ENCODE results near the gene L1CAM.

Gene L1CAM

GRCh38 chrX:153885968-153886903, at the start of gene L1CAM:
TSS of gene L1CAM (minus strand) at chrX:153886173. CDS start at chrX:153875836, 10,337 bp downstream.
- no peak for DNase-seq (ENCODE audit: low read depth in 2 of 2)

- no peak for DNase-seq (ENCODE audit: low read depth in 2 of 2)
These were observed 49.4 kb upstream of the L1CAM start for GRCh38 chrX:153935326-153935851.

DNA sequence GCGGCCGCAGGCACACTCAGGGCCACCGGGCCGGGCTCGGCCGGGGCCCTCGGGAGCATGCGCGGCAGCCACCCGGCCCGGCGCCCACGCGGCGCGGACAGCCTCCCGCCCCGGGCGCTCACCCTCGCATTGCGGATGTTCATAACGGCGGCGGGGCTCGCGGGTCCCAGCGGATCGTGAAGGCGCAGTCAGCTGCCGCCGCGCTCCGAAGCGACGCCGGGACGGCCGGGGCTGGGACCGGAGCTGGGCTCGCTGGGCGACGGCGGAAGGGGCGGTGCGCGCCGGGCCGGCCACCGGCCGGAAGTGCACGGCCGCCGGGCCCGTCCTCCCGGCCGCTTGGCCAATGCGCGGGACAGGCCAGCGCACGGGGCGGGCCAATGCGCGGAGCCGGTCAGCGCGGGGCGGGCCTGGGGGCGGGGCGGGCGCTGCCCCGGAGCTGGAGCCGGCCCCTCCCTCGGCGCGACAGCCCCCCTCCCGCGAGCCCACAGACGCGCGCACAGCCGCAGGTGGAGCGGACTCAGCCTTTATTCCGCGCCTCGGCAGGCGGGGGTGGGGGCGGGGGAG, 48.9 kb upstream of the L1CAM start, which contains the start of gene NAA10:
Gene NAA10 (minus strand): TSS at position 276 of the 564 bp plus-strand sequence. CDS start 133 bp downstream, at position 143.
- peak in 1 of 2 donors; percentile 34 for DNase-seq (ENCODE audit: low read depth in 2 of 2)

DNA sequence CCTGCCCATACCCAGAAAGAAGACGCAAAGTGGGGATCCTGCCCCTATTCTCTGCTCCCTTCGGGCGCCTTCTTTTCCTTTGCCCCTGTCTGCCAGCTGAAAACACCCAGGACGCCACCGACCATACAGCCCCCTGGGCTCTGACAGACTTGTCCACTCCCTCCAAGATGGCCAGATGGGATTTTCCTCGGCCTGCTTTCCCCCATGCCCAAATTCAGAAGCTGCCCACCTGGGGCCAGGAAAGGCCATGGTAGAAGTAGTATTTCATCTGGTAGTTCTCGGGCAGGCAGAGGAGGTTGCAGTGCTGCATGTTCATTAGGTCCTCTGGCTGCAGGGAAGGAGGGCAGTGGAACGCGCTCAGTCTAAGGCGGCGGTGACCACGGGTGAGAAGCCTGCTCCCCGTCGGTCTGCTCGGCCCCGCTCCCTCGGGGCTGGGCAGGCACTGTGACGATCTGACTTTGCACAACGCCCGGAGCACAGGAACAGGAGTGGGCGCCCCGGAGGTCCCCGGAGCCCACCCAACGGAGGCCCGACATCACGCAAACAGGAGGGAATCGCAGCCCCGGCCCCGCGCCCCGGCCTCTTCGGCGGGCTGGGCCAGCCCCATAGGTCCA, 48.3 kb upstream of the L1CAM start:
- DNase-seq (ENCODE audit: low read depth in 2 of 2): no peak

DNA sequence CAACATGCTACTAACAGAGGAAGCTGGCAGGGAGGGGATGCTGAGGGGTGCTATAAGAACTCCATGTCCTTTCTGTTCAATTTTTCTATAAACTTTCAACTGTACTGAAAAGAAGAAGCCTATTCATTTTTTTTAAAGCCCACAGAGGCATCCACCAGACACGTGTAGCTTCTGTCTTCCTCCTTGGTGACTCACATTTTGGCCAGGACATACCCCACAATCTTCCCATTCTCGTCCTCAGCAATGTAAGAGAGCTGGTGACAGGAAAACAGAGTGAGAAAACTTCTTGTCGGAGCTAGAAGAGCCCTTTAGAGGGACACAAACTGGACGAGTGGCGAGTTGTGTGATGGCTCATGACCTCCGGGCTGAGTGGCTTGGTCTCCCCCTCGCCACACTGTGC, 47.8 kb upstream of the L1CAM start:
- DNase-seq (ENCODE audit: low read depth in 2 of 2): no peak

DNA sequence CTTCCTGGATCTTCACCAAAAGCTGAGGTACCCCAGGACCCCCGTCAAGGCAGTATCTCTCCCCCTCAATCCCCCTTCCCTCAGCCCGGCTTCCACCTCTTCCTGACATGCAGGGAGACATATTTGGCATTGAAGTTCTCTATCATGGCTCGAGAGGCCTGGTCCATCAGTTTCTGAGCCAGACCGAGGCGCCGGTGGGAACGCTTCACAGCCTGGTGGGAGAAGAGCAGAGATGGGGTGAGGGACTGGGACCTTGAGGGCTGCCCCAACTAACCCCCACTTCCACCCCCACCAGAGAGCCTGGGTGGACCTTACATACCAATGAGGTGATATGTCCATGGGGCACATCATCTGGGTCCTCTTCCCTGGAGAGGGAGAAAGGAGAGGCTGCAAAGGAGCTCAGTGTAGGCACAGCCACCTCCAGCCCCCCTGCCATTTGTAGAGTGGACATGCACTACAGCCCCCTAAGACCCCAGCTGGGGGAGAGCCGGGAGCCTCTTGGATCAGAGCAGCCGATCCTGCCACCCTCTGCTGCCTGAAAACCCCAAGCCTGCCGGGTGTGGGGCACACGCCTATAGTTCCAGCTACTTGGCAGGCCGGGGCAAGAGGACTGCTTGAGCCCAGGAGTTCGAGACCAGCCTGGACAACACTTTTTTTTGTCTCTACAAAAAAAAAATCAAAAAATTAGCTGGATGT, 46.4 kb upstream of the L1CAM start:
- DNase-seq (ENCODE audit: low read depth in 2 of 2): no peak

DNA sequence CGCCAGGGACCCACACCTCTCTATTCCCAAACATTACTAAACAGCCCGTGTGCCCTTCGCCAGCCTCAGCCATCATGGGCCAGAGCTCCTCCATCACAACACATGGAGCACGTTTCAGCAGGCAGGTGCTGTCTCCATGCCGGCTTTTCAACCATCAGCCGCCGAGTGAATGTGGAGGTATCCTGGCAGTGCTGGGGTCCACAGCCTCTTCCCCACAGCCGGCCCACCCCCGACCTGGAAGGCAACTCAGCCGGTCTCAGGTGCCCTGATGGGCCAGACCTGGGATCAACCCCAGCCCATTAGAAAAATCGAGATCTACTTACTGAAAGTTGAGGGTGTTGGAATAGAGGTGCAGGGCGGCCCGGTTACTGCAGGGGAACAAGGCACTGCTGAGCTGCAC, 45.8 kb upstream of the L1CAM start:
- no peak for DNase-seq (ENCODE audit: low read depth in 2 of 2)

DNA sequence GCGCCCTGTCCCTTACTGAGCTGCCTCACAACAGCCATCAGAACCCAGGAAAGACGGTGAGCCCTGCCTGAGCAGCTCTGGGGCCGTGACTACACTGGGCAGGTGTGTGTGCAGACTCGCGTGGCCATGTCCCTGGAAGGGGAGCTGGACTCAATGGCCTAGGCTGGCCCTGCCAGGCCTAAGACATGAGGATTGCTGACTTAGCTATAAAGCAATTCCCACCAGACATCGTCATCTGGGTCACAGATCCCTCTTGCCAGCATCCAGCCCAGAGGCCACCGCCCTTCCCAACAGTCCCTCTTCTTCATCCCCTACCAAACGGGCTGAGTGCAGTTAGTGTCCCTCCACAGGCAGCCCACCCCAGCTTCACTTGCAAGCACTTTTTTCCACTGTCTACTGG, 45.2 kb upstream of the L1CAM start:
- DNase-seq (ENCODE audit: low read depth in 2 of 2): no peak

DNA sequence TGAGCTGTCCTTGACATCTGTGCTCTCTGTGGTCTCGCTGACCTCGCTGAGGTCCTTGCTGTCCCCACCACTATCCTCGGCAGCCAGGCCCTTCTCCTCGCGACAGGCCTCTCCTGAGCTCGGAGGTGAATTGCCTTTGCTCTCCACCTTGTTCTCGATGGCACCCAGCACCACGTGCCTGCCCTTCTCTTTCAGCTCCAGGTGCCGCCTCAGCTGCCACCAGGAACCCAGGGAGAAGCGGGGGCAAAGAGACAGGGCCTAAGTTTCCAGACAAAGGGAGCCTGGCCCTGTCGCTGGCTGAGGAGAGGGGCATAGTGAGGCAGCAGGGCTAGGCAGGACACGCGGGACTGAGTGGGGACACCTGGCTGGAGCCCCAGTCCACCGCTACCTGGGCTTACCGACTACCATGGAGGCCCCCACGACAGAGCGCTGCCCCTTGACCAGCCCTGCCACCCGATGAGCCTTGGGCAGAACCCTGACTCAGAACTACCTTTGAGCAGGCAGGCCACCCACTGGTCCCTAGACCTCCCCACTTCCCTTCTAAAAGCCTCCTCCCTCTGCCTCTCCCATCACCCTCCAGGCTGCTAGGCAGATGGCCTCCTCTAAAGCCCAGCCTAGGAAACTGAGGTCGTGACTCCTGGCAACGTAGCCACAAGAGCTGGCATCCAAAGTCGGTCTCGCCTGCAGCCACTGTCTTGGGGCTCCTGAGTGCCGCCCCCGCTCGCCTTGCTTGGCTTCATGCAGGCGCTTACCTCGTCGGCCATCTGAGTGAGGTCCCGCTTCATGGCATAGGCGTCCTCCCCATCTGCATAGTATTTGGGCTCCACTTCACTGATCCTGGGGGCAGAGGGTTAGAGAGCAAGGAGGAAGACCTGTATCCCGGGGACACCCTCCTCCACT, 44.3 kb upstream of the L1CAM start:
- DNase-seq (ENCODE audit: low read depth in 2 of 2): no peak

GRCh38 chrX:153929576-153929975, 43.6 kb upstream of the L1CAM start:
- no peak for DNase-seq (ENCODE audit: low read depth in 2 of 2)

GRCh38 chrX:153928846-153929245, 42.9 kb upstream of the L1CAM start:
- no peak for DNase-seq (ENCODE audit: low read depth in 2 of 2)

DNA sequence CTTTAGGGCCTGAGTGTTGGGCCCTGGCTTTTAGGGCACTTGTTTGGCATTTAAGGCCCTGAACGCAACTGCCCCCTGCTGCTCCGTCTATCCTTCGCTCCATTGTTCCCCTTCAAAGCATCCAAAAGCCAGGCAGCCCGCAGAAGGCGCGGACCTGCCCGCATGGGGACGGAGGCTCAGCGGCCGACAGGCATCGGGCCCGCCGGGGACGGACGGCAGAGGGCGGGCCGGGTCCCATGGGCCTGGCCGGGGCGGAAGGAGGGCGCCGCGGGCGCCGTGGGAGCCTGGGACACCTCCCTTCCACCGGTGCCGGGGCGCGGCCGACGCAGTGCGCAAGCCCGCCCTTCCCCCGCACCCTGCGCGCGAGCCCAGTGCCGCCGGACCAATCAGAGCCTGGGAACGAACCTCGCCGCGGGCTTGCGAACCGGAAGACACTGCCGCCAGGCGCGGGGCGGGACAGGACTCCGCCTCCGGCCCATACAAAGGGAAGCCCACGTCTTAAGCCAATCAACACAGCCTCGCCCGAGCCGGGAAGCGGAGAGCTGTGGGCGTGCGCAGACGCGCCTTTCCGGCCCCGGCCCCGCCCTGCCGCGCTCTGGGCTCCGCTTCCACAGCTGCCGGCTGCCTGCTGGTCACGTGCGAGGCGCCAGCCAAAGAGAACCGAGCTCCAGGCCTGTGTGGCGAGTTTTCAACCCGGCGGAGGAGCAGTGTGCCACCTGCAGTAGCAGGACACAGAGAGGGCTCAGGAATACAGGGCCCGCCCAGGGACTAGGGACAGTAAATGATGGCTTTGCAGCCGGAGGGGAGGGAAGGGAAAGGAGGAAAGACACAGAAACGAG, 42.2 kb upstream of the L1CAM start:
- DNase-seq (ENCODE audit: low read depth in 2 of 2): peak; percentile 81 to 91

DNA sequence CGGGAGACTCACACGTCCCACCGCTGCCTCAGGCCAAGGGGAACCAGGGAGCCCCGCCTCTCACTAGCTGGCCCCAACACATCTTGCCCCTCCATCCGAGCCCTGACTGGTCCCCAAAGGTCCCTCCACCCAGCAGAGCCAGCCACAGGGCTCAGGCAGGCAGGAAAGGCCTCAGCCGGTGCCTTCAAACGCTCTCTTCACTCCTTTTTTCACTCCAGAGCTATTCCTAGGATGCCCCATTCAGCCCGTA, 41.6 kb upstream of the L1CAM start:
- no peak for DNase-seq (ENCODE audit: low read depth in 2 of 2)

DNA sequence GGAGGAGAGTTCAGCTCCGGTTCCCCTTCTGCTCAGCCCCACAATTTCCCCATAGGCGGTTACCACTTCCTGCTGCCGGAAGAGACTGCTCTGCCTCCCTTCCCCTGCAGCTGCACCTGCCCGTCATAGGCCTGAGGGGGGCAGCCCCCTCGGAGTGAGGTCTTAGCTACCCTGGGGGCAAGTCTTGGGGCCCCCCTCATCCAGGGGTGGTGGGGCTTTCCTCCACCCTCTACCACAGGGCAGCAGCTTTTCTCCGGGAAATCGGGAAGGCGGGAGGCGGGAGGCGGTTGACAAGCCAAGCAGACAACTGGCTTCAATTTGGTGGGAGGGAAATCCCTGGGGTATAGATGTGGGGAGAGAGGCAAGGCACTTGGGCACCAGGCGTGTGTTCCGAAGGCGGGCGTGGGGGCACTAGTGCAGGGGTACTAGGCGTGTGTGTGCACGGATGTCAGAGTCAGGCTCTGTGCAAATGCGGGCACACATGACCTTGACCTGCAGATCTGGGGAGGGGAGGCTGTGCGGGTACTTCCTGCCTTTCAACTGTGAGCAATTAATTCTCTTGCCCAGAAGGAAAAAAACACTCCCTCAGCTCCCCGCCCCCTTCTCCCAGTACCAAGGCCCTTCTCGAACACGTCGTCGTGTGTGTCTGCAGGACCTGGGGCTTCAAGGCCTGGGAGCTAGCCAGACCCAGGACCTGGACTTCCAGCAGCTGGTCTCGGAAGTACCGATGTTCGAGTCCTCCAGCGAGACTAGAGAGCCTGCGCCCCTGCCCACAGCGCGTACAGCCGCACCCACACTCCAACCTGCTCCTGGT, 41.1 kb upstream of the L1CAM start:
- peak; percentile 50 to 62 for DNase-seq (ENCODE audit: low read depth in 2 of 2)

DNA sequence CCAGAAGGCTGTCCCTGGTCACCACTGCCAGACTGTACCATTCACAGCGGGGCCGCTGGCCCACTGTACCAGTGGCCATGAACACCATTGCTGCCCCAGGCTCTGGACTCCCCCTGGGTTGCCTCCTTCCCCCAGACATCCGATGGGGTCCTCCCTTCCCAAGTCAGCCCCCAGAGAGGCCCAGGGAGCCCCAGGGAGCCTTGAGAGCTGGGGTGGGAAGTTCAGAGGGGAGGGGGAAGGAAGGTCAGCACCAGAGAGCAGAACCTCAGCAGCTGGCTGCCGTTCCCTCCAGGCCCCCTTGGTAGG, 40.5 kb upstream of the L1CAM start:
- DNase-seq (ENCODE audit: low read depth in 2 of 2): no peak

- no peak for DNase-seq (ENCODE audit: low read depth in 2 of 2)
These were observed 40.0 kb upstream of the L1CAM start, which contains the start of gene ARHGAP4 for GRCh38 chrX:153925739-153926551. TSS of gene ARHGAP4 (minus strand) at chrX:153926264. CDS start at chrX:153926202, 62 bp downstream.

DNA sequence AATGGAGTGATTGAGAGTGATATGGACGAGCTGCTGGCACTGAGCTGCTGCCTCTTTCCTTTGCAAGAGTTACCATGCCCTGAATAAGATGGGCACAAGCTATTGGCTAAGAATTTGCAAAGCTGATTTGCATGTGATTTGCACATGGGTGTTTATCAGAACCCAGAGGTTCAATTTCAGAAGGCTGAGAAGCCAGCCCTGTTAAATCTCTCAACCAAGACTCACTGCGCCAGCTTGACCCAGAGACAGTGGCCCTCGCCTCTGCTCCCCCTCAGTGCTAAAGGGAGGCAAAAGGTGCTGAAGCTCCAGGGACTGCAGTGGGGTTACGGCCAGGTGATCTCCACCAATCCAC, 39.4 kb upstream of the L1CAM start:
- DNase-seq (ENCODE audit: low read depth in 2 of 2): no peak

DNA sequence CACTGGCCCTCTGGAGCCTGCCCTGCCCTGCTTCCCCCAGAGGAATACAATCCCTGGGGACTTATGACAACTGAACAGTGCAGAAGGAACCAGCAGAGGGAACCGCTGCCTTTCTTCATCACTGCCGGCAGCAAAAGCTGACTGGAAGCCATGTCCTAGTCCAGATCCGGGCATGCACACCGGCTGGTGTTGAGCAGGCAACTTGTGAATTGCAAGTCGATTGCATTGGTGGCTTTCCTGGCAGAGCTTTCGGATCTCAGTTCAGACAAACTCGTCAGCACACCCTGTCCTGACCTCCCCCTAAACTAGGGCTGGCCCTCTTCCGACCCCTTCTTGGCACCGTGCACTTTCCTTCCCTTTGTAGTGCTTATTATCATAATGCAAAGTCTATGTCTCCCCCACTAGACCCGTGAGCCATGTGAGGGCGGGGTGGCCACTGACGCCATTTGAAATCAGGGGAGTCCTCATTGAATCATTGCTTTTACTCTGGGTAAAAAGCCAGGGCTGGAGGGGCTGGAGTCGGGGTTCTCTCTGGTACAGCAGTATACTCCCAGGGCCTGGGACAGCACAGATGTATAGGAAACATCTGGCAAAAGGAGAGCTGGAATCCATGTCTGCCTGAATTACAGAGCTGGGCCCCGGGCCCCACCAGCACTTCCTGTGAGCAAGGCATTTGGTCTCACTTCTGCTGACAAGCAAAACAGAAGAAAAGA, 38.3 kb upstream of the L1CAM start:
- no peak for DNase-seq (ENCODE audit: low read depth in 2 of 2)

Measured in stimulated activated CD8-positive, alpha-beta memory T cell treated with anti-CD3 and anti-CD28 coated beads, Interleukin-2, amount 100 ng/mL, for 1 hour (primary cell).